HG03025 (cell line): Measurements from ENCODE around the gene SYNC.

ENCODE experiments used
- ATAC-seq: cut with Tn5 transposase; IDR thresholded peaks from one replicate; pipeline ENCODE4 v1.9.1; 2021; ENCODE audit warnings: mild to moderate bottlenecking, moderate library complexity; ENCODE audit not compliant: unreplicated experiment, low FRiP score

The SYNC gene

GRCh38 chr1:32702599-32703478 is at the start of gene SYNC:
Gene SYNC (minus strand): TSS chr1:32702770. CDS start chr1:32702660, 110 bp downstream.
- no peak for ATAC-seq

DNA sequence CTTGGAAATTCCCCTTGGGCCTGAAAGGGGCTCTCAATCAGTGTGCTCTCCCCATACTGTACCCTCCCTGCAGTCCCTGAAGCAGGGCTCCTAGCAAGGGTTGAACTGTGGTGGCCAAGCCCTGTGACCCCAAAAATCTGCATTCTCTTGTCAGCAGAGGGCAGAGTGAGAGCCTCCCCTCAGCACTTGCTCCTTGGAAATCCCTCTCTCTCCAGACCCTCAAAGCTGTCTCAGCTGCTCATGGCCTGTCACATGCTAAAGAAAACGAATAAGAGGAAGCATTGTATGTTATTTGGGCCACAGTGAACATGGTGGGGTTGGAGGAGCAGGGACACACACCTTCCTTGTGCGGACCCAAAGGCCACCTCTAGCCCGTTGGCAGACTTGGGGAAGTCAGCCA is 47.2 kb upstream of the SYNC start:
- no peak for ATAC-seq

DNA sequence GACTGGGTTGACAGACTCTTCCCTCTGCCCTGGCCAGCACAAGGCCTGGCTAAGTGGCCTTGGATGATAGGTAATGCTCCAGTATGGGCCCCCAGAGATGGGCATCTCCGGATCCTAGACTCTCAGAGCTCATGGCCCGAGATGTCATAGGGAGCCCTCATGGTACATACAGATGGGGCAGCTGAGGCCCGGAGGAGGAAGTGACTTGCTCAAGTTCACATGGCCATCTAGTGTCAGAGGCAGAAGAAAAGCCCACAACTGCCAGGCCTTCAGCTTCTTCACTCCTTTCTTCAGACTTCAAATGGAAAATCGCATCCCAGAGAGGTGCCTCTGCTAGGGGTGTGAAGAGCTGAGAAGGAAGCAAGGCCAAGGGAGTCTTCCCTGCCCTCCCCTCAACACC is 46.8 kb upstream of the SYNC start:
- no peak for ATAC-seq

DNA sequence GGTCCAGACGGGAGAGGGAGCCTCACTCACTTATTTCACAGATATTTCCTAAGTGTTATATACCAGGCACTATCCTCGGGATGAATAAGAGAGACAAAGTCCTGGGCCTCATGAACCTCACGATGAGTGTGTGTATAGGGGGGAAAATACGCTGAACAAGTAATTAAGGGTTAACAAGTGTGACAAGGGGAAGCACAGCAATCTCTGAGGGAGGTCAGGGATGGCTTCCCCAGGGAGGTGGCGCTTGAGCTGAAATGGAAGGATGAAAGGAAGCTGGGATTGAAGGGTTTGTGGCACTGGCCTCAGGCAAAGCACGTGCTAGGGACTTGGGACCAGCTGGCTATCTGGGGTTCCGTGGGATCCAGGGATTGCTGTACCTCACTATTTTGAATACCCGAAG is 46.4 kb upstream of the SYNC start:
- ATAC-seq, result no peak

DNA sequence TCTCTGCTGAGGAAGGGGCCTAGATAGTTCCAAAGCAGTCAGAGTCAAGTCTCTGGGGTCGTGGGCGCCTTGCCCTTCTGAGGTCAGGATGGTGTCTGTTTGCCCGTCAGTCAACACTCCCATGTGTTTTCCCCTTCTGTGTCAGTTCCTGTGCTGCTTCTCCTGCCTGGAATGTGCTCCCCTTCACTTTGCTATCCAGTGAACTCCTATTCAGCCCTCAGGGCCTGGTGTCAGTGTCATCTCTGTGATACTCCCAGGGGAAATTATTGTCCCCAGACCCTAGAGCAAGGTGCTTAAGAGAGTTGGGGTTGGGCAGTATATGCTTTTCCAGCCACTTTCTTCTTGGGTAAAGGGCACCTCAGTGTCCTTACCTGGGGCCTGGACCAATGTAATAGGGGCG is 45.8 kb upstream of the SYNC start:
- ATAC-seq, result no peak

DNA sequence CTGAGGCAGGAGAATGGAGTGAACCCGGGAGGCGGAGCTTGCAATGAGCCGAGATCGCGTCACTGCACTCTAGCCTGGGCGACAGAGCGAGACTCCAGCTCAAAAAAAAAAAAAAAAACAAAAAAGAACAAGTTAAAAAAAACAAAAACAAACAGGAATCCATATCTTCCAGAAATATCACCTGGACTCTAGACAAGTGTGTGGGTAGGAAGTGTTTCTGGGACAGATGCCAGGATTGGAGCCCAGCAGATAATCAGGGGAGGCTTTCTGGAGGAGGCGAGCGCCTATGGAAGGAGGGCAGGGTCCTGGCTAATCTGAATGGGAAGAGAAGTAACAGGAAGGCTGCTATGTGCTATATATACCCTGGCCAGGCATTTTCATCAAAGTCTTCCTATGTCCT is 43.6 kb upstream of the SYNC start:
- no peak for ATAC-seq

GRCh38 chr1:32744071-32744425 is 41.5 kb upstream of the SYNC start:
- no peak for ATAC-seq

DNA sequence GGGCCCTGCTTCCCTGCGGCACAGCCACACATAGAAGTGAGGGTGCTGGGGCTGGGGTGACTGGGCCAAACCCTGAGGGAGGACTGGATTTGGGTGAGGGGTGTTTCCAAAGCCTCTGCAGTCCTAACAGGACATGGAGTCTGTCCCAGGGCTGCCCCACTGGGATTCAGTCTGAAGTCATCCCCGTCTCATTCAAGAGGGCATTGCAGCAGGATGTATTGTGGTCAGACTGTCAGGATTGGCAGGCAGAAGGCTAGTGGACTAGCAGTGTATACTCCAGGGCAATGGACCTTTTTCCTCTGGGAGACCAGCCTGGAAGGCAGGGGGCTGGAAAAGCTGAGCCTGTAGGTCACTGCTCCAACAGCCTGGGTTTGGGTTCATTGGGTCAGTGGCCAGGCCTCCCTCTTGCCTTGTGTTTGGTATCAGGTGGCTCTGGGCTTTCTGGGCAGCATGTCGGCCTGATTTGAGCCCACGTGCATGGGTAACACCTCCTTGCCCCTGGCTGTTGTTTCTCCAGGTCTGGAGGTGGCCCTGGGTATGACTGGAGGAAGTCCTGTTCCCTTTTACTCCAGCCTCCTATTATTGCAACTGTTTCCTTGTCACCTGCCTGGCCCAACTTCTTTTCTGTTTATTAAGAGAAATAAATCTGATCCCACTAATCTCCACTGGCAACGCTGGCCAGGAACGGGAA is 41.0 kb upstream of the SYNC start:
- no peak for ATAC-seq

- no peak for ATAC-seq
Measured at GRCh38 chr1:32742956-32743355, 40.4 kb upstream of the SYNC start.

DNA sequence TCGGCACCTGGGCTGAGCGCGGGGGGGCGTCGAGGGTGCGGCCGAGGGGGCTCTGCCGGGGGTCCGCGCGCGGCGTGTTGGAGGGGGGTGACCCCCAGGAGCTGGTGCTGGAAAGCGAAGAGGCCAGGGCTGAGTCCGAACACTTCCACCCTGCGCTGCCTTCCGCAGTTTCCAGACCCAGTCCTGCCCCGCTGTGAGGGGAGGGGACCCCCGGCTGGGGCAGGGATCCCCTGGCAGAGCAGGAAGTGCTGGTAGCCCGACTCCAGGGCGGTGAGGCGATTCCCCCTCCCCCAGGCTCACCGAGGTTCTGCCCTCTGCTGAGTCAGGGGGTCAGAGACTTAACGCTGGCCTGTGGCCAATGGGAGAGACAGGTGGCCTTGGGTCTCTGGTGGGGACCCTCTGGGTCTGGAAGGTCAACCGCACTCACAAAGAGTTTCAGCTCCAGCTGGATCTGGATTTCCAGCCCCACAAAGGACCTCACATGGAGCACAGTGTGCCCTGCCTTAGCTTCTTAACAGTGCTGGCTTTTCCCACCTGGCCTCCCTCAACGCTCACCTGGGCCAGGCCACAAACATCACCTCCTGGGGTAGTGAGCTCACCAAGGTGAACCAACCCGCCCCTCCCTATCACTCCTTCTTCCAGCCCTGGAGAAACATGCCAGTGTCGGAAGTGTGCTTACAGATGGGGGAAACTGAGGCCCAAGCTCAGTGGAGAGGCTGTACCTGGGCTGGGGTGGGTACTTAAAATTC is 39.8 kb upstream of the SYNC start:
- no peak for ATAC-seq

DNA sequence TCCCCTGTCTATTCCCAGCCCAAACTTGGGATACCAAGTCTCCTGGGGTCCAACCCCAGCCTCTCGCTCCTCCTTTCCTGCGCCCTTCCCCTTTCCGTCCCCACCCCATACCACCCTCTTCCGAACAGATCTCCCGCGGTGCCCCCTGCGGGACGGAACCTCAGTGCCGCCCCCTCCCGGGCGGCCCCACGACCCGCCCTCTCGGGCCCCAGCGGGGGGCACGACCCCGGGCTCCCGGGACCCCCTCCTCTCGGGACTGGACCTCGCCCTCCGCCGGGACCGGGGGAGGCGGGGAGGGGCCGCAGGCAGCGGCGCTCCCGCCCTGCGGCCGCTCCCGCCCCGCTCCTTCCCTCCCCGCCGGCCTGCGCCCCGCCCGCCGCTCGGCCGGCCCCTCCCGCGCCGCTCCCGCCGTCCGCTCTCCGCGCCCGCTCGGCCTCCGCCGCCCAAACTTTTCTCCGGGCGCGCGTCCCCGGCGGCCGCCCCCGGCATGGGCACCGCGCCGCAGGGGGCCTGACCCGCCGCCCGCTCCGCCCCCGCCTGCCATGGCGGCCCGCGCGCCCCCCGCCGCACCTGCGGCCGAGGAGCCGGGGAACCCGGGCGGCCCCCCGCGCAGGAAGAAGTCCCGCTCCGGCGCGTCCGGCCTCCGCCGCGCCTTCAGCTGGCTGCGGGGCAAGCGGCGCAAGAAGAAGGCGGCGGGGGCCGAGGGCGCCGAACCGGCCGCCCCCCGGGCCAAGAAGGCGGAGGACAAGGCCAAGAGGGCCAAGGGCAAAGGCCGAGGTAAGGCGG is 39.0 kb upstream of the SYNC start:
- no peak for ATAC-seq

DNA sequence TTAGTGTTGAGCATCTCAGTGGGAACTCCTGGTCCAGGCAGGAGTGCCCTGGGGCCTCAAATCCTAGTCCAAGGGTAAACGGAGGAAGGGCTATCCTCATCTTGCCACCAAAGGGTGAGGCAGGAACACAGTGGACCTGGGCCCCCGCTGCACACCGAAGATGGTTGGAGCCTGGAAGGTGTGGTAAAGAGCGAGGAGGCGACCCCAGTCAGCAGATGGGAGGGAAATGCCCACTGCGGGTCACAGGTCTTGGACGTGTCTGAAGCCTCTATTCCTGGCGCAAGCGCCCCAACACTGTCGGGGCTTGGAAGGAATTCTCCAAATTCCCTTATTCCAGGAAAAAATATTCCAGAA is 38.5 kb upstream of the SYNC start:
- ATAC-seq, result no peak

GRCh38 chr1:32736812-32737791 is 34.5 kb upstream of the SYNC start:
- no peak for ATAC-seq

DNA sequence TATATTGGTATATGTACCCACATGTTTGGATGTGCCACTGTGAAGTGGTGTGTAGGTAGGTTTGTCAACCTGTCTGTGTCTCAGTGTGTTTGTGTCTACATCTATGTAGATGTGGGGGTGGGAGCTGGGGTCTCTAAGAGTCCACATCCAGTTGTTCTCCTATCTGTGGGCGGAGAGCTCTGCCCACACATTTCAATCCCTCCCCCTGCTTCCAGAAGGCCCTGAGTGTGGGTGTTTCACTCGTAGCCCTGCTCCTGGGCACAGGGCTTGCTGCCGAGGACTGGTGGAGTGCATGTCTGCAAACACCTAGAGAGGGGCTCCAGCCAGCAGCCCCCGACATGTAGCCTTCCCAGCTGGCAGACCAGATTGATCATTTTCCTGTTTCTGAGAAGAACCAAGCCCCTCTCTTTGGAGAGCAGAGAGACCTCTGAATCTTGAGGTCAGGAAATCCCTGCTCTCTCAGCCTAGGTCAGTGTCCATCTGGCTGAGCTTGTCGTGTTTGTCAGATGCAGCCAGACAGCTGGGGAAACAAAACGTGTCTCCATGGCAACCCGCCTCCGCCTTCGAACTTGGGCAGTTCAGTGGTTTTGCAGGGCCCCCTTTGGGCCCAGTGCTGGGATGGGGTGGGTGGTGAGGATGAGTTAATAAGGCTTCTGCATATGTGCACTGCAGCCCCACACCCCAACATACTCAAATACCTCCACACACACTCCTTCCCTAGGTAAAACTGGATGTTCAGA is 31.2 kb upstream of the SYNC start:
- no peak for ATAC-seq

- no peak for ATAC-seq
Measured at GRCh38 chr1:32729254-32730046, 26.9 kb upstream of the SYNC start.

- ATAC-seq, result no peak
Measured at GRCh38 chr1:32728413-32729077, 26.0 kb upstream of the SYNC start.

GRCh38 chr1:32727876-32728275 is 25.3 kb upstream of the SYNC start:
- no peak for ATAC-seq

GRCh38 chr1:32725615-32725982 is 23.0 kb upstream of the SYNC start:
- ATAC-seq, result no peak
